WTC11 (cell line): ENCODE data around the gene ARPC5.

Experiments used
- JUN ChIP-seq: sonication (generic); formaldehyde crosslinking; IDR thresholded peaks from 2 replicates; pipeline ENCODE4 v1.8.0; 2023; ENCODE audit warnings: mild to moderate bottlenecking, missing genetic modification reagents
- TEAD4 ChIP-seq: sonication (generic); formaldehyde crosslinking; IDR thresholded peaks from 2 replicates; pipeline ENCODE4 v1.8.0; 2022; ENCODE audit warnings: mild to moderate bottlenecking, missing genetic modification reagents
- TF ChIP-seq, protein P1 (sequence below): fragments of 200-600 bp; IDR thresholded peaks from 2 replicates; pipeline ENCODE4 v1.8.0; 2022; ENCODE audit warnings: antibody characterized with exemption
- TF ChIP-seq, protein P2 (sequence below): sonication (generic); formaldehyde crosslinking; IDR thresholded peaks from 2 replicates; pipeline ENCODE4 v1.8.1; 2023; ENCODE audit warnings: mild to moderate bottlenecking, missing genetic modification reagents

DNA sequence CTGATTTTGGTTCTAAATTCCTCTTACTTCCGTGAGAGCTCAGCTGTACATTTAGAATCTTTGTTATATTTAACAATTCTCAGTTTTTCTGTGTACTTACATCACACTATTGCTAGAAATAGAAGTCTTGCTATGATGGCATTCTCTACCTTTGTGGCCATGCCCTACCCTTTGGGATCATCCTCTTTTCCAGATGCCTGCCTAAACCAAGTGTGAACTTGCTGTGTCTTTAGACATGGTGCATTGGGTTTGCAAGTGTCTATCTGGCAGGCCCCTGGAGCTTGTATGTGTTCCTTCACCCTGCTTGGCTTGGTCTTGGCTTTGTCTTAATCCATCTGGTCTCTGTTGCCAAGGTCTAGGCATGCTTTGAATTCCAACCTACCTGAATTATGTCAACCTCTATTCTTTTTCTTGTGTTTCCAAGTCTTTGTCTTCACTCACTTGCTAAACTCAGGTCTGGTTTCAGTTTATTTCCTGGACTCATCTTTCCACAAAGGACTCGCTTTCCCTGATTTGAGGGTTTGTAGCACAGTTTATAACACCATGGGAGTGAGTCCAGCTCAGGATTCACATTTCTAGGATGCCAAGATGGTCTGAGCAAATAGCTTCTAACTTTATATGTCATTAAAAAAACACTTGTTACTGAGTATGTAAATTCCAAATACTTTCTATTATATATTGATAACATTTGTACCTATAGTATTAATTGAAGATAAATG, 38.2 kb upstream of the ARPC5 start:
- TF ChIP-seq, protein P1, sequence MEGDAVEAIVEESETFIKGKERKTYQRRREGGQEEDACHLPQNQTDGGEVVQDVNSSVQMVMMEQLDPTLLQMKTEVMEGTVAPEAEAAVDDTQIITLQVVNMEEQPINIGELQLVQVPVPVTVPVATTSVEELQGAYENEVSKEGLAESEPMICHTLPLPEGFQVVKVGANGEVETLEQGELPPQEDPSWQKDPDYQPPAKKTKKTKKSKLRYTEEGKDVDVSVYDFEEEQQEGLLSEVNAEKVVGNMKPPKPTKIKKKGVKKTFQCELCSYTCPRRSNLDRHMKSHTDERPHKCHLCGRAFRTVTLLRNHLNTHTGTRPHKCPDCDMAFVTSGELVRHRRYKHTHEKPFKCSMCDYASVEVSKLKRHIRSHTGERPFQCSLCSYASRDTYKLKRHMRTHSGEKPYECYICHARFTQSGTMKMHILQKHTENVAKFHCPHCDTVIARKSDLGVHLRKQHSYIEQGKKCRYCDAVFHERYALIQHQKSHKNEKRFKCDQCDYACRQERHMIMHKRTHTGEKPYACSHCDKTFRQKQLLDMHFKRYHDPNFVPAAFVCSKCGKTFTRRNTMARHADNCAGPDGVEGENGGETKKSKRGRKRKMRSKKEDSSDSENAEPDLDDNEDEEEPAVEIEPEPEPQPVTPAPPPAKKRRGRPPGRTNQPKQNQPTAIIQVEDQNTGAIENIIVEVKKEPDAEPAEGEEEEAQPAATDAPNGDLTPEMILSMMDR, result no peak
- no peak for TF ChIP-seq JUN (CRISPR knock-in tag)
- TF ChIP-seq TEAD4 (CRISPR knock-in tag), result no peak
- TF ChIP-seq, protein P2, sequence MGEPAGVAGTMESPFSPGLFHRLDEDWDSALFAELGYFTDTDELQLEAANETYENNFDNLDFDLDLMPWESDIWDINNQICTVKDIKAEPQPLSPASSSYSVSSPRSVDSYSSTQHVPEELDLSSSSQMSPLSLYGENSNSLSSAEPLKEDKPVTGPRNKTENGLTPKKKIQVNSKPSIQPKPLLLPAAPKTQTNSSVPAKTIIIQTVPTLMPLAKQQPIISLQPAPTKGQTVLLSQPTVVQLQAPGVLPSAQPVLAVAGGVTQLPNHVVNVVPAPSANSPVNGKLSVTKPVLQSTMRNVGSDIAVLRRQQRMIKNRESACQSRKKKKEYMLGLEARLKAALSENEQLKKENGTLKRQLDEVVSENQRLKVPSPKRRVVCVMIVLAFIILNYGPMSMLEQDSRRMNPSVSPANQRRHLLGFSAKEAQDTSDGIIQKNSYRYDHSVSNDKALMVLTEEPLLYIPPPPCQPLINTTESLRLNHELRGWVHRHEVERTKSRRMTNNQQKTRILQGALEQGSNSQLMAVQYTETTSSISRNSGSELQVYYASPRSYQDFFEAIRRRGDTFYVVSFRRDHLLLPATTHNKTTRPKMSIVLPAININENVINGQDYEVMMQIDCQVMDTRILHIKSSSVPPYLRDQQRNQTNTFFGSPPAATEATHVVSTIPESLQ (CRISPR knock-in tag), result no peak
